Measurements from ENCODE around the gene SMTNL2. TPM values are rescaled to one million over a fixed set of nuclear protein-coding genes. Genes with fewer than 3 reads are reported as not detected.

SMTNL2 gene
- total and polyA plus RNA-seq, 9 of the 15 experiments (the other 6 are each of a cell fraction or from before 2014, with no cell fraction given) = not detected

DNA sequence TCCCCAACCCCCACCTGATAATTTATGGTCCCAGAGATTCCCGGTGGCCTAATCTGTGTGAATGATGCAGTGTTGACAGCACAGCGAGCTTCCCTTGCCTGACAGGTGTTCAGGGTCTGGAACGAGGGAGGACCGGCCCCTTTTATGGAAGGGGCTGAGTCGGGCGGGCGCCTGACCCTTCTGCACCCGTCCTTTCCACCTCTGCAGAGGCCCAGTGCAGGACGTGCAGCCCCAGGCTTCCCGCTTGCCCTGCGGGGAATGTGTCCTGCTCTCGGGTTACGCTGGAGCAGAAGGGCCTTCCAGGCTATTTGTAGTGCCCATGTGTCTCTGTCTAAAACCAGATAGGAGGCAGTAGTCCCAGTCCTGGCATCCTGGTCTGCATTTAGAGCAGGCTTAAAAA is 16.2 kb downstream of the SMTNL2 start:
- Histone ChIP-seq H3K4me3 (no peak overlapping the region), H3K79me2 (ENCODE audit: control insufficient read depth, insufficient read depth, low read length) (no peaks in the 10 kb centered on the region), H4K20me1 (replicated peaks; ENCODE audit: control insufficient read depth, insufficient read depth, low read length) (0 out of 2 replicates have a peak, but pooled peaks cover under 1% of the 10 kb centered on the region), H3K9ac (ENCODE audit: insufficient read depth in 1 of 2, low read depth in 2 of 2, low read length in 2 of 2) (no peak overlapping the region), H3K4me1 (replicated peaks in 1 of 2; ENCODE audit: control insufficient read depth in 2 of 2, insufficient read depth in 2 of 2, low read length in 2 of 2) (peaks cover 0 to 12% of the 10 kb centered on the region in 2 experiments; a peak in 3 of 5 replicates), H3K27ac (ENCODE audit: extremely low read depth, low read depth, low read length) (no peak overlapping the region), H2AFZ (ENCODE audit: low read depth, low read length) (no peak overlapping the region), H3K27me3 (ENCODE audit: control insufficient read depth in 2 of 2, insufficient read depth in 2 of 2, low read length in 2 of 2) (peaks cover 3 to 79% of the 10 kb centered on the region in 2 experiments; a peak in 4 of 5 replicates), H3K9me3 (replicated peaks; ENCODE audit: control insufficient read depth, insufficient read depth, low read depth, low read length) (no peaks in the 10 kb centered on the region), H3K4me2 (ENCODE audit: insufficient read depth, low read length) (no peak overlapping the region), H3K9me1 (ENCODE audit: control insufficient read depth, insufficient read depth, low read length) (no peaks in the 10 kb centered on the region), H3K36me3 (ENCODE audit: control insufficient read depth, insufficient read depth, low read length) (no peaks in the 10 kb centered on the region)
- DNase-seq (ENCODE audit: extremely low read depth in 1 of 4, low spot score in 3 of 4) (no peak), FAIRE-seq (no peak), ATAC-seq (no peak)
- ChIA-PET POLR2A (no interaction called here), CTCF (ENCODE audit: low intra/inter-chr PET ratio) (no interaction called here)
- in situ Hi-C loops (cut with MboI) (no loop called here), intact Hi-C loops (cut with micrococcal nuclease) (no loop called here)
- BruUV-seq (replicated peaks) = no TSS peak
- no peak for TF ChIP-seq HMGXB4 (CRISPR knock-in tag; IDR thresholded peaks at IDR 0.05)
- TF ChIP-seq RB1 (IDR thresholded peaks at IDR 0.05; ENCODE audit: low read depth) = no peak
- TF ChIP-seq, protein P1, sequence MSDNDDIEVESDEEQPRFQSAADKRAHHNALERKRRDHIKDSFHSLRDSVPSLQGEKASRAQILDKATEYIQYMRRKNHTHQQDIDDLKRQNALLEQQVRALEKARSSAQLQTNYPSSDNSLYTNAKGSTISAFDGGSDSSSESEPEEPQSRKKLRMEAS (CRISPR knock-in tag; IDR thresholded peaks at IDR 0.05) = no peak
- TF ChIP-seq CAMTA2 (CRISPR knock-in tag; conservative IDR thresholded peaks at IDR 0.05) = no peak
- no peak for TF ChIP-seq KDM1A (IDR thresholded peaks at IDR 0.05)
- TF ChIP-seq ZNF311 (CRISPR knock-in tag; IDR thresholded peaks at IDR 0.05) = no peak
- no peak for TF ChIP-seq RCOR1 (IDR thresholded peaks at IDR 0.05; ENCODE audit: borderline replicate concordance in 1 of 2, low read depth in 2 of 2, low read length in 2 of 2)
- TF ChIP-seq IFI16 (CRISPR knock-in tag; IDR thresholded peaks at IDR 0.05) = no peak
- no peak for TF ChIP-seq SREBF2 (CRISPR knock-in tag; IDR thresholded peaks at IDR 0.05)
- TF ChIP-seq MEIS2 (IDR thresholded peaks at IDR 0.05; ENCODE audit: partially characterized antibody) = peak; percentile 50
- TF ChIP-seq, protein P2, sequence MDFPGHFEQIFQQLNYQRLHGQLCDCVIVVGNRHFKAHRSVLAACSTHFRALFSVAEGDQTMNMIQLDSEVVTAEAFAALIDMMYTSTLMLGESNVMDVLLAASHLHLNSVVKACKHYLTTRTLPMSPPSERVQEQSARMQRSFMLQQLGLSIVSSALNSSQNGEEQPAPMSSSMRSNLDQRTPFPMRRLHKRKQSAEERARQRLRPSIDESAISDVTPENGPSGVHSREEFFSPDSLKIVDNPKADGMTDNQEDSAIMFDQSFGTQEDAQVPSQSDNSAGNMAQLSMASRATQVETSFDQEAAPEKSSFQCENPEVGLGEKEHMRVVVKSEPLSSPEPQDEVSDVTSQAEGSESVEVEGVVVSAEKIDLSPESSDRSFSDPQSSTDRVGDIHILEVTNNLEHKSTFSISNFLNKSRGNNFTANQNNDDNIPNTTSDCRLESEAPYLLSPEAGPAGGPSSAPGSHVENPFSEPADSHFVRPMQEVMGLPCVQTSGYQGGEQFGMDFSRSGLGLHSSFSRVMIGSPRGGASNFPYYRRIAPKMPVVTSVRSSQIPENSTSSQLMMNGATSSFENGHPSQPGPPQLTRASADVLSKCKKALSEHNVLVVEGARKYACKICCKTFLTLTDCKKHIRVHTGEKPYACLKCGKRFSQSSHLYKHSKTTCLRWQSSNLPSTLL (IDR thresholded peaks at IDR 0.05) = no peak
- TF ChIP-seq, protein P3, sequence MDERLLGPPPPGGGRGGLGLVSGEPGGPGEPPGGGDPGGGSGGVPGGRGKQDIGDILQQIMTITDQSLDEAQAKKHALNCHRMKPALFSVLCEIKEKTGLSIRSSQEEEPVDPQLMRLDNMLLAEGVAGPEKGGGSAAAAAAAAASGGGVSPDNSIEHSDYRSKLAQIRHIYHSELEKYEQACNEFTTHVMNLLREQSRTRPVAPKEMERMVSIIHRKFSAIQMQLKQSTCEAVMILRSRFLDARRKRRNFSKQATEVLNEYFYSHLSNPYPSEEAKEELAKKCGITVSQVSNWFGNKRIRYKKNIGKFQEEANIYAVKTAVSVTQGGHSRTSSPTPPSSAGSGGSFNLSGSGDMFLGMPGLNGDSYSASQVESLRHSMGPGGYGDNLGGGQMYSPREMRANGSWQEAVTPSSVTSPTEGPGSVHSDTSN (CRISPR knock-in tag; IDR thresholded peaks at IDR 0.05; ENCODE audit: low read depth) = no peak
- TF ChIP-seq, protein P3 (tag; conservative IDR thresholded peaks at IDR 0.05; ENCODE audit: low read depth) = peak; percentile 39; the same call in 1 of the 2 replicates
- TF ChIP-seq ZNF324 (CRISPR knock-in tag; IDR thresholded peaks at IDR 0.05) = no peak
- no peak for TF ChIP-seq TAF15 (IDR thresholded peaks at IDR 0.05; ENCODE audit: low read depth, low read length)
- WGBS (ENCODE audit: insufficient coverage, low coverage, missing lambda C conversion rate) = 8% methylated on average over 9 of the region's 13 CpGs
